GM15510 (cell line): ENCODE data around the gene TEKT3.

Source experiments
- POLR2A ChIP-seq: IDR thresholded peaks from 3 replicates; pipeline ENCODE4 v1.6.1; 2011; ENCODE audit warnings: borderline replicate concordance; ENCODE audit not compliant: insufficient read length; ENCODE audit errors: extremely low read depth

TEKT3 gene

DNA sequence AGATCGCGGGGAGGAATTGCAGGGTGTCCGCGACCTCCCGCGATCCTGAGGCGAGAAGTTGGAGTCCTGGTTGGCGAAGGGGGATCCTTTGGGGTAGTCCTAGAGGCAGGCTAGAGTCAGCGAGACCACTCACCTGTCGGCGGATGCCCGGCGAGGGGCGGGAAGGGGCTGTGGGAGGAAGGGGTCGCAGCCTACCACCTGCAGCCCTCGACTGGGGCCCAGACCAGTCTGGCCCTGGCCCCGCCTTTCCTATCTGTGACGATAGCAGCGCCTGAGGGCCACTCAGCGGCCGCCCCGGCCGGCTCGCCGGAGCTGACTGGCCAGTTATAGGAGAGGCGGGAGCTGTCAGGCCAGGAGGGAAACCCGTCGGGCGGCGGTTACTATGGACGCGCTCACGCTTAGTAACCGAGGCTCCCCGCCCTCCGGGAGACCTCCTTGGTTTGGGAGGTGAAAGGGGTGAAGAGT, at the start of gene TEKT3:
Gene TEKT3 (minus strand): TSS at position 213 of the 465 bp plus-strand sequence. CDS start 10,012 bp downstream, outside the sequence.
- TF ChIP-seq POLR2A: no peak

- no peak for TF ChIP-seq POLR2A
Observed at GRCh38 chr17:15388356-15389041, 47.1 kb upstream of the TEKT3 start.

DNA sequence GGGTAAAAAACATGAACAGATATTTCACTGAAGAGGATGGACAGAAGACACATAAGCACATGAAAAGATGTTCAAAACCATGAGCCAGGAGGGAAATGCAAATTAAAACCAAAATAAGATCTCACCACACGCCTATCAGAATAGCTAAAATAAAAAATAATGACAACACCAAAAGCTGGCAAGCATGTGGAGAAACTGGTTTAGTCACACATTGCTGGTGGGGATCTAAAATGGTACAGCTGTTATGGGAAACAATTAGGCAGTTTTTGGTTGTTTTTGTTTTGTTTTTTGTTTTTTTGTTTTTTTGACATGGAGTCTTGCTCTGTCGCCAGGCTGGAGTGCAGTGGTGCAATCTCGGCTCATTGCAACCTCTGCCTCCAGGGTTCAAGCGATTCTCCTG, 44.7 kb upstream of the TEKT3 start:
- TF ChIP-seq POLR2A: no peak

DNA sequence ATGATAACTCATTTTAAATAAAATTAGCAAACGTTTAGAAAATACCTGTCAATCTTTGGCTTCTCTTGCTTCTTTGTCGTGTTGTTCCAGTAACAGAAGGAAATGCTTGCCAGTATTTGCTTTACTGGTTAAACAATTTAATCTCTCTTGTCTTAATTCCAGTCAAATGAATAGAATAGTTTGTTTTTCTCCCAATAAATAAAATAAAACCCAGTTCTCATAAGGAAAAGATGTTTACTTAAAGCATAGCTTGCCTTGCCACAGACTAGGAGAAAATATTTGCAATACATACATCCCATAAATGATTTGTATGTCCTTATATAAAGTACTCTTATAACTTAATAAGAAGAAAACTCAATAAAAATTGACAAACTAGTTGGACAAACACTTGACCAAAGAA, 43.9 kb upstream of the TEKT3 start:
- no peak for TF ChIP-seq POLR2A

- TF ChIP-seq POLR2A: no peak
Observed at GRCh38 chr17:15384142-15384787, 42.9 kb upstream of the TEKT3 start.

- no peak for TF ChIP-seq POLR2A
Observed at GRCh38 chr17:15382914-15383313, 41.5 kb upstream of the TEKT3 start.

- no peak for TF ChIP-seq POLR2A
Observed at GRCh38 chr17:15381707-15382106, 40.3 kb upstream of the TEKT3 start.

DNA sequence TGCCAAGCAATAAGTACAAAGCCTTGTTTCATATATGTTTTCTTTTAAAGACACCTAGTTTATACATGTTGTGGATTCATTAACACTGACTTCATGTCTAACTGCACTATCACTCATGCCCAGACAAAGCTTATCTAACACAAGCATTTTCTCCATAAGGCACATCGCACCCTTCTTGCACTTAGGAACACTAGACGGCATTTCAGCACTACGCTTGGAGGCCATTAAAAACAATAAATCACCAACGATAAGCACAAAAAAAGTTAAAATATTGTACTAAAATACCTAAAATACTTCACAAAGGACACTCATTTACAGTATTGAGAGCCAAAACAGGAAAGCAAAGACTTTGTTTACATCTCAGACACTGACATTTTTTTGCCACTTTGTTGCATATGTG, 39.0 kb upstream of the TEKT3 start:
- no peak for TF ChIP-seq POLR2A

DNA sequence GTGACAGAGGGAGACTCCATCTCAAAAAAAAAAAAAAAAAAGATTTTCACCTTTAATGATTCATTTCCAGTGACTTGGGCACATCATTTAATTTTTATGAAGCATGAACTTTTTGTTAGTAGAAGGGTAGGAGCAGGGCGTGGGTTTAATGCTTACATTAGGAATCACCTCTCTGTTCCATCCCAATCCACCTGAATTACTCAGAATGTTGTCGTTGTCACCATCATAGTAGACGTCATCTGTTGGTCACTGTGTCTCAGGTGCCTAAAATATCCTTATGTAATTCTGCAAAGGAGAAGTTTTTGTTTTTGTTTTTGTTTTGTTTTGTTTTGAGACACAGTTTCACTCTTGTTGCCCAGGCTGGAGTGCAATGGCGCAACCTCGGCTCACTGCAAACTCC, 38.3 kb upstream of the TEKT3 start:
- no peak for TF ChIP-seq POLR2A

DNA sequence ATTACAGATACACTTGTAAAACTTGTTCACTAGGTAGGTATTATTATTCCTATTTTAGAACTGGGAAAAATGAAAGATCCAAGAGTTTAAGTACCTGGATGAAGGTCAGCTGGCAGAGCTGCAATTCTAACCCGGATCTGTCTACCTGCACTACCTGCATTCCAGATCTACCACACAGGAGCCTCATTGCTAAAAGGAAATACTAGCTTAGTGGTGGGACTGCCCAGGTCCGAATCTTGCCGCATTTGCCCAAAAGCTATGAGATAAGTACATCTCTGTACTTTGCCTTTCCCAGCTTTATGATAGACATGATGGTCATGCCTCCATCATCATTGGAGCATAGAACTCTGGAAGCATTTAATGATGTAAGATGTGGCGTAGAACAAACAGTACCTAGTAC, 36.8 kb upstream of the TEKT3 start:
- no peak for TF ChIP-seq POLR2A

- TF ChIP-seq POLR2A: no peak
Observed at GRCh38 chr17:15377616-15378015, 36.2 kb upstream of the TEKT3 start.

DNA sequence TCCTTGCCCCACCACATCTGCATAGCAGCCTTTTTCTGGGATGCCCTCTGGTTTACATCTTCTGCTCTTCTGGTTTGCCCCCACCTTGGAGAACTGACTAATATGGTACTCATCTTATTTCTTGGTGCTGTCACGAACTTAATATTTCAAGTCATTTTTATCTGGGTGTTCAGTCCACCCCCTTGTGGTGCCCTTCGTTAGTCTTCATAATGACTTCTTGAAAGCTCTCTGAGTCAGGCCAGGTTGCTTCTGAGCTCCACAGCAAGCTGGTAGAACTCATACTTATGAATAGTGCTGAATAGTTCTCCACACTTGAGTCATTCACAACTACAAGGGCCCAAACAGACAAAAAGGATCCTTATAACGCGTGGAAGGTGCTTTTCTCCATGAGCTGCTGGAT, 35.8 kb upstream of the TEKT3 start:
- no peak for TF ChIP-seq POLR2A

DNA sequence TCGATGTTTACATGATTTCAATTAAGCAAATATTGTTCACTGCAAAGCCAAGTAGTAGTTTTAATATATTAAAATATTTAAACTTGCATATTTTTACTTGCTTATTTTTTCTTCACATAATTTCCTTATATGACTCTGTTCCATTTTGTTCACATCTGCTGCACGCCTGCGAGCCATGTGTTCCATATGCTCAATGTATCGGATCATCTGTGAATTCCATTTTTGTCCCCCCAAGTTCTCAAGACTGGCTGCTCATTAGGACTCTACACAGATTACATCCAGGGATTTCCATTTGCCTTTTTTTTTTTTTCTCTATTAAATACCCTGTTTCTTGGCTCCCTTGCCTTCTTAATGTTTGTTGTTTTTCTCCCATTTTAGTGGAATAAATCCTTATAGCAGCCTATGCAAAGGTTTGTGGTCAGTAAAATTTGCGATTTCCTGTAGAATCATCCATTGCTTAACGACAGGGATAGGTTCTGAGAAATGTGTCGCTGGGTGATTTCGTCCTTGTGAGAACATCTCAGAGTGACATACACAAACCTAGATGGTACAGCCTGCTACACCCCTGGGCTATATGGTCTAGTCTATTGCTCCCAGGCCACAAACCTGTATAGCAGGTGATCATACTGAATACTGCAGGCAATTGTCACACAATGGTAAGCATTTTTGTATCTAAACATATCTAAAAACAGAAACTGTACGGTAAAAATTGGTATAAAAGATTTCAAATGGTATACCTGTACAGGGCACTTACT, 30.2 kb upstream of the TEKT3 start:
- no peak for TF ChIP-seq POLR2A

DNA sequence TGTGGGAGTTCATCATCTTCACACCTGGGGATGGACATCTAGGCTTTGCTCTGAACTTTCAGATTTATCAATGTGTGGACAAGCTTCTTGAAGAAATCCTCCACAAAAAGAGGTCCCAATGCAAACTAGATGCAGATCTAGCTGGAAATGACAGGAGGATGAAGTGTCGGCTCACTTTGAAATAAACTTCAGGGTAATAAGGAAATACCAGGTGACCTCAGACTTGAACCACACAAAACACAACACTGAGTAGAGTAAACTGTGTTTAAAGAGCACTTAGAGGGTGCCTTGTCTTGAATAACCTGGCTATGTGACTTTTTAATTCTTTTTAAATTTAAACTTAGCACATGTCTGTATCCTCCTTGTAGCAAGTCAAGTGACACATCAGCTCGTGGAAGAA, 27.2 kb upstream of the TEKT3 start:
- no peak for TF ChIP-seq POLR2A

- no peak for TF ChIP-seq POLR2A
Observed at GRCh38 chr17:15366026-15366425, 24.6 kb upstream of the TEKT3 start.
